Transverse colon (tissue), 3 donors: ENCODE measurements around the gene RFXAP.

ENCODE experiments used
- CTCF ChIP-seq, 5 experiments: fragments of 200-600 bp in 3 of 5; fragments of 450-650 bp in 2 of 5; sonication (generic) in 3 of 5; IDR thresholded peaks; 1 replicate in 2 of 5; 2 replicates in 3 of 5; pipeline ENCODE4 v1.5.1; 2016 to 2017; ENCODE audit warnings: antibody characterized with exemption in 5 of 5, inconsistent platforms in 3 of 5, mild to moderate bottlenecking in 2 of 5, moderate library complexity in 1 of 5
- POLR2A ChIP-seq: fragments of 450-650 bp; IDR thresholded peaks from one replicate; pipeline ENCODE4 v1.6.1; 2016; ENCODE audit warnings: antibody characterized with exemption, mild to moderate bottlenecking, moderate library complexity

- TF ChIP-seq CTCF (IDR thresholded peaks at IDR 0.05), result no peak
- TF ChIP-seq POLR2A, result no peak
Observed at GRCh38 chr13:36872621-36873020, 53.6 kb downstream of the RFXAP start.
